K562 (cell line): ENCODE measurements around the gene ZNF48. TPM values are rescaled to one million over a fixed set of nuclear protein-coding genes. Genes with fewer than 3 reads are reported as not detected.
A peak's percentile ranks its signal among the peaks of the same experiment; 100 is the strongest.

Experiments used
- ATAC-seq: fragments of 200-7000 bp; cut with Tn5 transposase; 3 replicates; pipeline ENCODE4 v1.9.1; 2020; ENCODE audit warnings: moderate library complexity
- BruUV-seq: library from RNA; stranded (reverse); fragments of 400-500 nt; replicated peaks from 2 replicates; lab custom pipeline; 2021; lab: Mats Ljungman, UMichigan
- CTCF ChIA-PET: fragments of 300-600 bp; formaldehyde crosslinking; extraction: SDS; loops from one replicate; lab custom pipeline; 2021; ENCODE audit warnings: low intra/inter-chr PET ratio; lab: Yijun Ruan, JAX
- POLR2A ChIA-PET: fragments of 300-600, 350-650 bp; sonication (Branson Sonifier 250); formaldehyde crosslinking; extraction: SDS; loops from one replicate; lab custom pipeline; 2021; ENCODE audit warnings: antibody characterized with exemption, inconsistent platforms; lab: Yijun Ruan, JAX
- DNase-seq, 4 experiments: peaks; one replicate each; pipeline versions ENCODE4 v3.0.0 to v3.0.0-alpha.2; 2011 to 2018; ENCODE audit warnings: low spot score in 3 of 4, mixed read lengths in 3 of 4; ENCODE audit errors: extremely low read depth in 1 of 4
- FAIRE-seq: peaks from 2 replicates; lab custom pipeline; 2011; peaks lifted over from hg19 to GRCh38; lab: Jason Lieb, UNC
- H2AFZ ChIP-seq: 2 replicates; pipeline ENCODE4 v1.6.0; 2011; ENCODE audit warnings: low read depth, low read length, control low read depth, inconsistent platforms
- H3K27ac ChIP-seq: fragments of 200-600 bp; 3 replicates; pipeline ENCODE4 v1.8.0; 2011; ENCODE audit warnings: low read depth, mild to moderate bottlenecking, control low read depth, inconsistent platforms, low read length, moderate library complexity, mixed read lengths; ENCODE audit errors: extremely low read depth
- H3K27me3 ChIP-seq, 2 experiments: fragments of 300-600 bp in 1 of 2; 2 replicates in 1 of 2; 3 replicates in 1 of 2; pipeline versions ENCODE4 v1.6.0 to v1.8.0; 2011; ENCODE audit warnings: inconsistent platforms in 2 of 2, low read length in 2 of 2, mild to moderate bottlenecking in 1 of 2, mixed read lengths in 1 of 2, moderate library complexity in 1 of 2; ENCODE audit not compliant: control insufficient read depth in 2 of 2, insufficient read depth in 2 of 2
- H3K36me3 ChIP-seq: fragments of 300-600 bp; 3 replicates; pipeline ENCODE4 v1.8.0; 2011; ENCODE audit warnings: mild to moderate bottlenecking, low read length, inconsistent platforms; ENCODE audit not compliant: control insufficient read depth, insufficient read depth
- H3K4me1 ChIP-seq, 2 experiments: fragments of 200-600 bp in 1 of 2; replicated peaks in 1 of 2; 2 replicates in 1 of 2; 3 replicates in 1 of 2; pipeline versions ENCODE4 v1.5.1 to v1.8.0; 2011; ENCODE audit warnings: inconsistent platforms in 2 of 2, low read length in 2 of 2, mild to moderate bottlenecking in 1 of 2, mixed read lengths in 1 of 2, moderate library complexity in 1 of 2; ENCODE audit not compliant: control insufficient read depth in 2 of 2, insufficient read depth in 2 of 2
- H3K4me2 ChIP-seq: 2 replicates; pipeline ENCODE4 v1.6.1; 2011; ENCODE audit warnings: low read length, control low read depth, inconsistent platforms, mixed read lengths; ENCODE audit not compliant: insufficient read depth
- H3K4me3 ChIP-seq: fragments of 200-600 bp; sonication (generic), shearing (Covaris generic); 2 replicates; pipeline ENCODE4 v1.5.1; 2016; ENCODE audit warnings: control low read depth, inconsistent platforms
- H3K79me2 ChIP-seq: fragments of 200-600 bp; 3 replicates; pipeline ENCODE4 v1.8.0; 2011; ENCODE audit warnings: low read length, inconsistent platforms; ENCODE audit not compliant: control insufficient read depth, insufficient read depth
- H3K9ac ChIP-seq, 2 experiments: 2 replicates each; pipeline versions ENCODE4 v1.6.0 to v1.6.1; 2011; ENCODE audit warnings: low read depth in 2 of 2, low read length in 2 of 2, control low read depth in 1 of 2, inconsistent platforms in 1 of 2, mild to moderate bottlenecking in 1 of 2, mixed read lengths in 1 of 2; ENCODE audit not compliant: insufficient read depth in 1 of 2
- H3K9me1 ChIP-seq: one replicate; pipeline ENCODE4 v1.6.0; 2011; ENCODE audit warnings: inconsistent platforms, mild to moderate bottlenecking, low read length, moderate library complexity; ENCODE audit not compliant: control insufficient read depth, insufficient read depth
- H3K9me3 ChIP-seq: replicated peaks from 2 replicates; pipeline ENCODE4 v1.5.1; 2011; ENCODE audit warnings: low read depth, low read length, inconsistent platforms; ENCODE audit not compliant: control insufficient read depth, insufficient read depth
- H4K20me1 ChIP-seq: replicated peaks from 2 replicates; pipeline ENCODE4 v1.6.1; 2011; ENCODE audit warnings: low read length, inconsistent platforms, mixed read lengths; ENCODE audit not compliant: control insufficient read depth, insufficient read depth
- ELF1 ChIP-seq: fragments of 200-800 bp; sonication (Bioruptor generic); IDR thresholded peaks from 2 replicates; pipeline ENCODE4 v1.6.1; 2016; ENCODE audit warnings: missing genetic modification characterization, missing compliant biosample characterization
- HMGN3 ChIP-seq: IDR thresholded peaks from 2 replicates; pipeline ENCODE4 v1.6.1; 2011; ENCODE audit warnings: borderline replicate concordance, low read depth, mild to moderate bottlenecking, mixed read lengths, low read length; ENCODE audit not compliant: insufficient read length; ENCODE audit errors: extremely low read depth
- MAFK ChIP-seq: IDR thresholded peaks from 2 replicates; pipeline ENCODE4 v1.6.1; 2011; ENCODE audit warnings: low read length, improper control_type of control experiment
- POLR2G ChIP-seq: fragments of 200-400 bp; formaldehyde crosslinking; IDR thresholded peaks from 2 replicates; pipeline ENCODE4 v1.6.1; 2017; ENCODE audit warnings: low read depth, mild to moderate bottlenecking, antibody characterized with exemption, low read length, moderate library complexity
- RBFOX2 ChIP-seq: fragments of 200-400 bp; formaldehyde crosslinking; IDR thresholded peaks from 2 replicates; pipeline ENCODE4 v1.6.1; 2017; ENCODE audit warnings: low read depth, mild to moderate bottlenecking, low read length, moderate library complexity
- ZBTB33 ChIP-seq: sonication (generic); formaldehyde crosslinking; IDR thresholded peaks from 2 replicates; pipeline ENCODE4 v1.8.1; 2023; ENCODE audit warnings: mild to moderate bottlenecking, missing genetic modification reagents
- ZBTB7A ChIP-seq: IDR thresholded peaks from 2 replicates; pipeline ENCODE4 v1.6.1; 2011; ENCODE audit warnings: low read depth, mild to moderate bottlenecking, low read length, moderate library complexity, borderline replicate concordance; ENCODE audit not compliant: control insufficient read depth
- ZNF146 ChIP-seq: IDR thresholded peaks from one replicate; pipeline ENCODE4 v1.6.1; 2018; ENCODE audit warnings: missing compliant biosample characterization; ENCODE audit not compliant: unreplicated experiment
- WGBS: fragments of 100-300 bp; shearing (Covaris generic); methylation state at CpG from one replicate; pipeline ENCODE4 v1.1.6; 2016; ENCODE audit warnings: low coverage, mixed read lengths; ENCODE audit not compliant: insufficient coverage; ENCODE audit errors: missing lambda C conversion rate; 5-methylcytosine and 5-hydroxymethylcytosine counted together
- in situ Hi-C: fragments of 300-500 bp; cut with MboI; formaldehyde crosslinking; loops from 4 replicates; pipeline ENCODE4 v1.15.0; 2018; ENCODE audit warnings: inconsistent platforms, mixed read lengths
- intact Hi-C: fragments of 100-400 bp; cut with micrococcal nuclease; formaldehyde crosslinking; loops from 2 replicates; pipeline ENCODE4 v1.14.2; 2022
- polyA plus RNA-seq, 8 experiments: library from polyadenylated mRNA; depleted of rRNA in 4 of 8; stranded (reverse) in 5 of 8; unstranded in 3 of 8; fragments of >200 nt; fragmentation: Nextera tagmentation in 2 of 8; fragmentation: Illumina TruSeq in 1 of 8; extraction: Ambion mirVana in 2 of 8; extraction: Trizol in 1 of 8; gene quantifications; 2 replicates each; pipeline versions ENCODE4 v1.2.1 to v1.2.3, GENCODE V29; 2011 to 2014; ENCODE audit warnings: inconsistent platforms in 1 of 8, missing spikeins in 1 of 8
- total RNA-seq, 7 experiments: library from RNA; depleted of rRNA in 6 of 7; stranded (reverse); fragments of >200 nt in 6 of 7; fragmentation: Illumina TruSeq in 2 of 7; extraction: Trizol in 2 of 7; gene quantifications; 2 replicates each; pipeline versions ENCODE4 v1.2.1 to v1.2.3, GENCODE V29; 2011 to 2021; ENCODE audit warnings: low replicate concordance in 1 of 7
- TF ChIP-seq, protein P1 (sequence below): fragments of 450-650 bp; formaldehyde crosslinking; IDR thresholded peaks from 2 replicates; pipeline ENCODE4 v1.4.0; 2022; ENCODE audit warnings: mild to moderate bottlenecking, moderate library complexity

Gene ZNF48
- total and polyA plus RNA-seq, 9 of the 15 experiments (the other 6 are each of a cell fraction or from before 2014, with no cell fraction given): 0.38 to 11.6 (median 4.7) TPM

- Histone ChIP-seq H3K79me2 (peaks cover 38% of the 10 kb centered on the region), H2AFZ (no peak overlapping the region), H4K20me1 (no peaks in the 10 kb centered on the region), H3K27ac (no peak overlapping the region), H3K9me1 (no peaks in the 10 kb centered on the region), H3K36me3 (peaks cover 63% of the 10 kb centered on the region; the same call in 2 of the 3 replicates), H3K4me1 (peaks cover 13 to 53% of the 10 kb centered on the region in 2 experiments; a peak in 4 of 5 replicates), H3K4me3 (no peak overlapping the region), H3K27me3 (no peaks in the 10 kb centered on the region), H3K9ac (peak overlapping the region in 1 of 2 experiments; percentile 77; a peak in 2 of 4 replicates), H3K4me2 (no peak overlapping the region), H3K9me3 (no peaks in the 10 kb centered on the region)
- 84% methylated on average over 22 of the region's 37 CpGs for WGBS
- no peak for ATAC-seq
- no peak for DNase-seq
- no peak for FAIRE-seq
- POLR2A ChIA-PET: interaction anchor here (0.6 to 8.2 kb wide), 2 partner anchors 11 to 228 kb away, joined by 3 to 77 read pairs; partner anchors contain the start of genes TBC1D10B and ZNF785
- in situ Hi-C loops (loop anchor here (25.0 kb wide), 1 partner anchor 896 kb away; the partner anchor contains the start of genes BOLA2, SLX1B and SULT1A4), intact Hi-C loops (loop anchor here (5.0 kb wide), 1 partner anchor 49 kb away; the partner anchor contains the start of gene ZNF771)
- CTCF ChIA-PET: no interaction called here
- no TSS peak for BruUV-seq
- TF ChIP-seq MAFK (no peak), ZBTB33 (CRISPR knock-in tag) (peak; percentile 74), ZNF146 (no peak), RBFOX2 (peak; percentile 31; the same call in 1 of the 2 replicates), POLR2G (peak; percentile 55; the same call in 1 of the 2 replicates), ZBTB7A (no peak), HMGN3 (peak; percentile 13), ELF1 (no peak)
- TF ChIP-seq, protein P1, sequence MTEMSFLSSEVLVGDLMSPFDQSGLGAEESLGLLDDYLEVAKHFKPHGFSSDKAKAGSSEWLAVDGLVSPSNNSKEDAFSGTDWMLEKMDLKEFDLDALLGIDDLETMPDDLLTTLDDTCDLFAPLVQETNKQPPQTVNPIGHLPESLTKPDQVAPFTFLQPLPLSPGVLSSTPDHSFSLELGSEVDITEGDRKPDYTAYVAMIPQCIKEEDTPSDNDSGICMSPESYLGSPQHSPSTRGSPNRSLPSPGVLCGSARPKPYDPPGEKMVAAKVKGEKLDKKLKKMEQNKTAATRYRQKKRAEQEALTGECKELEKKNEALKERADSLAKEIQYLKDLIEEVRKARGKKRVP: no peak
Observed at GRCh38 chr16:30357715-30358576, 37.3 kb upstream of the ZNF48 start.
